ENCODE results near the gene TRIM52.

The TRIM52 gene

DNA sequence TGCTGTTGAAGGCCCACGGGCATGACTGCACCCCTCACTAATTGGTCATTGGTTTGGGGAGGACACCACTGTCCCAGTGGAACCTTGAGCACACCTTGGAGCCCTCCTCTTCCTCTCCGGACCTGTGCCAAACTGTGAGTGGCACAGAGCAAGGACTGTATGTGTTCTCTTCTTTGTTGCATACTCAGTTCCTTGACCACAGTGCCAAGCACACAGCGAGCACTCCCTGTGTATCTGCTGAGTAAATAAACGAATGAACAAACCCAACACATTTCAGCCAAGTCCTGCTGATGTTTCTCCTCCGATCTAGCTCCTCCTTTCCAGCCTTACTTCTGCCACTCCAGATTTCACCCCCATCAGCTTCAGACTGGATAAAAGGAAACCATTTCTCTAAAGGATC lies 2.7 kb upstream of the TRIM52 start:
- TF ChIP-seq, protein P1, sequence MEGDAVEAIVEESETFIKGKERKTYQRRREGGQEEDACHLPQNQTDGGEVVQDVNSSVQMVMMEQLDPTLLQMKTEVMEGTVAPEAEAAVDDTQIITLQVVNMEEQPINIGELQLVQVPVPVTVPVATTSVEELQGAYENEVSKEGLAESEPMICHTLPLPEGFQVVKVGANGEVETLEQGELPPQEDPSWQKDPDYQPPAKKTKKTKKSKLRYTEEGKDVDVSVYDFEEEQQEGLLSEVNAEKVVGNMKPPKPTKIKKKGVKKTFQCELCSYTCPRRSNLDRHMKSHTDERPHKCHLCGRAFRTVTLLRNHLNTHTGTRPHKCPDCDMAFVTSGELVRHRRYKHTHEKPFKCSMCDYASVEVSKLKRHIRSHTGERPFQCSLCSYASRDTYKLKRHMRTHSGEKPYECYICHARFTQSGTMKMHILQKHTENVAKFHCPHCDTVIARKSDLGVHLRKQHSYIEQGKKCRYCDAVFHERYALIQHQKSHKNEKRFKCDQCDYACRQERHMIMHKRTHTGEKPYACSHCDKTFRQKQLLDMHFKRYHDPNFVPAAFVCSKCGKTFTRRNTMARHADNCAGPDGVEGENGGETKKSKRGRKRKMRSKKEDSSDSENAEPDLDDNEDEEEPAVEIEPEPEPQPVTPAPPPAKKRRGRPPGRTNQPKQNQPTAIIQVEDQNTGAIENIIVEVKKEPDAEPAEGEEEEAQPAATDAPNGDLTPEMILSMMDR (IDR thresholded peaks at IDR 0.05; ENCODE audit: low read depth, low read length, missing control alignments), result no peak
- DNase-seq (ENCODE audit: low read depth), result no peak
- H3K4me3 ChIP-seq (ENCODE audit: low read depth, low read length), result no peak overlapping the region

DNA sequence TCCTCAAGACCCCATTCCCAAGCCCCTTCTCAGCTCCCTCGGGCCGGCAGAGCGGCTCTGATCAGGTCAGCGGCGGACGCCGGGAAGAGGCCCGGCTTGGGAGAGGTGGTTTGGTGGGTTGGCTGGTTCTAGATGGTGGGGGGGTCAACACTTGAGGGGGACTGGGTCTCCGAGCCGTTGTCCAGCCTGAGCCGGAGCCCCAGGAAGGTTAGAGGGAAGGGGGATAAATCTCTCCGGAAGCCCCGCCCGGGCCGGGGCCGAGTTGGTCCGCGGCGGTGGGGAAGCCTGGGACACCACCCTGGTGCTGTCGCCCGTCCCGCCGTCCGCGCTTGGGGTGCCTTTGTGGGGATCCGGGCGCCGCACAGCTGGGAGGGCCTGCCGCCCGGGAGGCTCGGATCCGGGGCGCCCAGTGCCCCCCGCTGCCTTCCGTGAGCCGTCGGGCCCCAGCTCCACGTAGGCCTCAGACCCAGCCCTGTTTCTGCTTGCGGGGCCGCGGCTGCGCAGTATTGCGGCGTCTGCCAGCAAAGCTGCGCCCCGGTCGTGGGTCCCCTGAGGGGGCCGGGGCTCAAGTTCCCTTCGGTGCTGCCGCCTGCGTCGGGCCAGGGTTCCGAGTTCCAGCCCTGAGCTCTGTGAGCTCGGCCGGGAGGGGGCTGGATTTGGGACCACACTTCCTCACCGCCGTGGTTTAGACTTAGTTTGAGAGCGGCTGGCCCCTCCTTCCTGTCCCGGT lies 542 bp upstream of the TRIM52 start:
- H3K4me3 ChIP-seq (ENCODE audit: low read depth, low read length), result peak overlapping the region; percentile 79
- TF ChIP-seq, protein P1 (IDR thresholded peaks at IDR 0.05; ENCODE audit: low read depth, low read length, missing control alignments), result no peak
- DNase-seq (ENCODE audit: low read depth), result no peak

DNA sequence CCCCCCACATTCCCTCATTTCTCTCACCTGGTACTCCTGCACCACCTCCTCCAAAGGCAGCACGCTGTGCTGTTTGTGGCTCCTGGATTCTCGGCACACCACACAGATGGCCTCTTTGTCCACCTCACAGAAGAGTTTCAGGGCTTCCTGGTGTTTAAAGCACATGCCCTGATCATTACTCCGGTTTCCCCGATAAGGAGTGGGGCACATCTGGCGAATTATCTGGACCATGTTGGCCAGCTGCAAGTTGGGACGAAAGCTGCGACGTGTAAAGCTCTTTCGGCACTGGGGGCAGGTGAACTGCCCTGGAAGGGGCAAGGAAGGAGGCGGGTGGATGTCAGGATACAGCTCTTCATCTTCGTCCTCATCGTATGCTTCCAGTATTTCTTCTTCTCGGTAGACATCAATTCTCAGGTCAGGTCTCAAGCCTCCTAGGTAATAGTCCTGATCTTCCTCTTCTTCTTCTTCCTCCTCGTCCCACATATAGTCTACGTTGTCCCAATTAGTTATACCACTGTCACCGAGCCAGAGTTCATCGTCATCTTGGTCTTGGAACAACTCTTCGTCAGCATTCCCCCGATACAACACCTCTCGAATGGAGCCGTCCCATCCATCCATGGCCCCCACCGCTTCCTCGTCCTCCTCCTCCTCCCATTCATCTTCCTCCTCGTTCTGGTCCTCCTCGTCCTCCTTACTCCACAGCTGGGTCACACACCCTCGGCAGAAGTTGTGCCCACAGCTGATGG lies 796 bp downstream of the TRIM52 start:
- TF ChIP-seq, protein P1 (IDR thresholded peaks at IDR 0.05; ENCODE audit: low read depth, low read length, missing control alignments), result no peak
- no peak for DNase-seq (ENCODE audit: low read depth)
- peak overlapping the region; percentile 79 for H3K4me3 ChIP-seq (ENCODE audit: low read depth, low read length)

DNA sequence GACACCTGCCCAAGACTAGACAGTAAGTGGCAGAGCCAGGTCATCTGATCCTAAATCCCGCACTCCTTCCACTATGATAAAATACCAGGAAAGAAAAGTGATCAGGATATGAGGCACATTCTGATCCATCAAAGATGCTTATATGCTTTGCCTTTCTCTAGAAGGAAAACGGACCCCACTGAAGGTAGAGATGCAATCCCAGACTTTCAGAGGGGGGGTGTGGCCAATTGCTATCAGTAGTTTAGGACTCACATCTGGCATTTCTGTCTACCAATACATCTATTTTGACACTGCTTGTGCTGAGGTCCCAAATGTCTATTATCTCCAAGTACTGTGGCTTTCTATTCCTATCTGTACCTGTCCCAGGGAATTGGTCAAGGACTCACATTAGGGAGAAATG lies 1.7 kb downstream of the TRIM52 start:
- DNase-seq (ENCODE audit: low read depth), result no peak
- H3K4me3 ChIP-seq (ENCODE audit: low read depth, low read length), result peak overlapping the region; percentile 79
- TF ChIP-seq, protein P1 (IDR thresholded peaks at IDR 0.05; ENCODE audit: low read depth, low read length, missing control alignments), result no peak

DNA sequence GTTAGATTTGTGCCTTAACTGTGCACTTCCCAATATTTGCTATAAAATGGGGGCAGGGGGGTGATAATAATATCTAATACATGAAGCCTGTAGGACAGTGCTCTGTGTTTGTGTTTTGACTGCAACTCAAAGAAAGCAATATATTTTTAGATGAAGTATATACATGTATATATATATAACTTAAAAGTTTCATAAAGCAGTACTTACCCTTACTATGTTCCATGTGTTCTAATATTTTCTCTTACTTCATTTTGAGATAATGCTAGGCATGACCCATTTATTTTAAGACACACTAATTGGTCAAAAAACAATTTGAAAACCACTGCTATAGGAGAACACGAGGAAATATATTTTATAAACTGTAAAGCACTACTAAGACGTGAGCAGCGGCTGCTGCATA lies 2.4 kb downstream of the TRIM52 start:
- H3K4me3 ChIP-seq (ENCODE audit: low read depth, low read length), result peak overlapping the region; percentile 79
- no peak for DNase-seq (ENCODE audit: low read depth)
- TF ChIP-seq, protein P1 (IDR thresholded peaks at IDR 0.05; ENCODE audit: low read depth, low read length, missing control alignments), result no peak

DNA sequence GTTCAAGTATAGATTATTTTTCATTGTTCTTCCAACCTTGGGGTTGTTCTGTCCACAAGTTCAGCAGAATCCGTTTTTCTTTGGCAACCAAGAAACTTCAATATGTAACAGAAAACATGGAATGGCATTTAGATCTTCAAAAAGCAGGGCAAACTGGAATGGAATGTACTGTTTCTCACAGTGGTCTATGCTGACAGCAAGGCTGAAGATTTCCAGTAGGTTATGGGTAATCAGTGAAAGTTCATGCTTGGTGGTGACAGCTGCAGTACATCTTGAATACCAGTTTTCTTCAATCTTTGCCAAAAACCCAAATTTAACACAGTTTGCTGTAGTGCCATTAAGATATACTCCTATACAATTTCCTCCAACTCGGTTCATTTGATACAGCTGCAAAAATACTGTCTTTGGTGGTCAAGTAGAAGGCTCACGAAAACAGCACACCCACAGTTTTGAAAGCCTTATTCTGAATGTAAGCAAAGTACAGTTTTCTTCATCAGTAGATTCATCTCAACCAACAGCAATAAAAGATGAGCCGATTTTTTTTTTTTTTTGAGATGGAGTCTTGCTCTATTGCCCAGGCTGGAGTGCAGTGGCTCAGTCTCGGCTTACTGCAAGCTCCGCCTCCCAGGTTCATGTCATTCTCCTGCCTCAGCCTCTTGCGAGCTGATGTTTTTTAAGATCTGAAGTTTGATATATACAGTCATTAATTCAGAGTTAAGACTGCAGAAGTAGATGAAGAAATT lies 4.9 kb downstream of the TRIM52 start:
- TF ChIP-seq, protein P1 (IDR thresholded peaks at IDR 0.05; ENCODE audit: low read depth, low read length, missing control alignments), result no peak
- H3K4me3 ChIP-seq (ENCODE audit: low read depth, low read length), result no peak overlapping the region
- no peak for DNase-seq (ENCODE audit: low read depth)
